HG02973 (cell line): ENCODE results near the gene NBPF1.
"Not testable (repeated sequence)": the region's sequence is repeated elsewhere in the genome, so short reads cannot be mapped to it uniquely, and the experiment has no call there.

Experiments used
- ATAC-seq: cut with Tn5 transposase; IDR thresholded peaks from one replicate; pipeline ENCODE4 v1.9.1; 2021; ENCODE audit warnings: moderate library complexity; ENCODE audit not compliant: unreplicated experiment

The NBPF1 gene

DNA sequence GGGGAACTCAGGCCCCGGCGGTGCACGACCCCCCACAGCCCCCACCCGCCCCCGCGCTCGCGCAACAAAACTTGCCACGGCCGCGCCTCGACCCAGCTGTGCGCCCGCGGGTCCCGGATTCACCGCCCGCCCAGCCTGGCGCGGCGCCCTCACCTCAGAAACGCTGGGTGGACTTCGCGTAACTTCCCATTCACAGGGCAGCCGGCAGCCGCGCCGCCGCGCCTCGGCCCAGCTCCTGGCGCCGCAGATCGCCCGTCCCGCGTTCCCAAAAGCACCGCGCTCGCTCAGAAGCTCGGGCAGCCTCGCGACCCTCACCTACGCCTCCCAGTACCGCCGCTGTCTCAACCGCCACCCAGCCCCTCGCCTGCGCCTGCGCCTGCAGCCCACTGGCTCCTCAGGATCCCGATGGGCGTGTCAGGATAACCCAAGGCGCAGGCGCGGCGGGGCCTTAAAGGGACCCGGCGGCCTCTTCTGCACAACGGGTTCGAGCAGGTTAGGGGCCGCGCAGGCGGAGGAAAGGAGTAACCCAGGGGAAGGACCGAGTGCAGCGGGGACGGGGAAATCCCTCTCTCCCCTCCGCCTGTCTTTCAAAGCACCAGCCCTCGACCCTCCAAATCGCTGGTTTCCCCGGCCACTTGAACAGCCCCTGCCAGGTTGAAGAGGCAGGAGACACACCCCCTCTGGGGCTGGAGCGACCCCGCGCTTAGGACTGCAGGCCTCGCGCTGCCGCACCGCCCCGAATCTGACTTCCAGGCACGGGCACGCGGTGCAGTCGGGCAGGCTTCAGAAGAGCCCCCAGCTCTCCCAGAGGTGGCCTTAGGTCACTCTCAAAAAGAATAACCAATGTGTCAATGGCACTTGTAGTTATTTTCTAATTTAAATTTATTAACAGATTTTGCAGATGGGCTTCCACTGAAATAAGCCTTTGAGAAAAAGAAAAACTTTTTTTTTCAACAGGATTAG, at the start of gene NBPF1:
NBPF1 (minus strand) TSS at position 380 of the 963 bp plus-strand sequence.
- peak; percentile 73 for ATAC-seq

DNA sequence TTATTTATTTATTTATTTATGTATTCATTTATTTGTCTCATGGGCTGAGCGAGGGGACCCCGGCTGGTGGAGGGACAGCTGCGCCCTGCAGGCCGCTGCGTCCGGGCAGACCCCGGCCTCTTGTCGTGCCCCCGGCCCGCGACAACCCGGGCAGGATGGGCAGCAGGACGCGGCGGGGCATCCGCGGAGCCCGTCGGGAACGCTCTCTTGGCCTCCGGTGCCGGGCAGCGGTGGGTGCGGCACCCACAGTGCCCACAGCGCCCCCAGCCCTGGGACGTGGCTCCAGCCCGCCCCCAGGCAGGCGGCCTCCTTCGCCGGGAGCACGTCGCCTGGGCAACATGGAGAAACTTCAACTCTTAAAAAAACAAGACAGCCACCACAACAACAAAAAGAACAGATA, 44.9 kb upstream of the NBPF1 start:
- not testable (repeated sequence) for ATAC-seq

DNA sequence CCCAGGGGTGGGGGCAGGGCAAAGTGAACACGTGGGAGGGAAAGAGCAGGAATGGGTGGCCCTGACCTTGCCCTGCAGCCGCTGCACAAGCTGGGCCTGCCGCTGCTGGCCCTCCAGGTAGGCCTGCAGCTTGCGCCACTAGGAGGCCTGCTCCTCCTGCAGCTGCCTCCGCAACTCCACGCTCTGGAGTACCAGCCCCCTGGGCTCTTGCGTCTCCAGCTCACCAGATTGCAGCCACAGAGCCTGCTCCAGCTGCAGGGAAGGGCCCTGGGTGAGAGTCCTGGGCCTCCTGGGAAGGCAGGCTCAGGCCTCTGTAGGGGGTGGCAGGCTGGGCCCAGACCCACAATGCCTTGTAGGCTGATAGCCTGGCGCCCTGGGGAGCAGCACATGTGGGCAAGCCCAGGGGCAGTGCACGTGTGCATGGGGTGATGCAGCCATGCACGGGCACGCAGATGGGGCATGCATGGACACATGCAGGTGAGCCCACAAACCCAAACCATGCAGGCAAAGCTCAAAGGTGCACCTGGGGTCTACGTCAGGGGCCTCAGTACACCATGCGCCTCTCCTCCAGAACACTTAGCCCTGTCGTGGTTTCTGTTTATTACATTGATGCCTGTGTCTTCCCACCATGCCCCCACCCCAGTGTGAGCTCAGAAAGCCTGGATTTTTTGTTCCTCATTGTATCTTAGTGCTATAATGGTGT, 43.8 kb upstream of the NBPF1 start:
- ATAC-seq, result not testable (repeated sequence)

DNA sequence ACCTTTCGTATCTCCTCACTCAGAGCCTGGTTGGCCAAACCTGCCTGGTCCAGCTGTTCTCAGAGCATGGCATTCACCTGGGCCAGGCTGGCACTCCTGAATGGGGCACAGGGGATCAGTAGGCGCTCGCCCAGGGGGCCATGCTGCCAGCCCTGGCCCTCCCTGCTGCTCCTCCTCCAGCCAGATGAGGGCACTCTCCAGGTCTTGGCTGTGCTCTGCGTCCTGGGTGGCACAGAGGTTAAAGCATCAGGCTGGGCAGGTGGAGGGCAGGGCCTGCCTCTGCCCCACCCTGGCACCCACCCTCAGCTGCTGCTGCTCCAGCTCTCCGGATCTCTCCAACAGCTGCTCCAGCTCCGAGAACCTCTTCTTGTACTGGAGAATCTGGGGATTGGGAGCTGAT, 43.2 kb upstream of the NBPF1 start:
- ATAC-seq, result not testable (repeated sequence)

DNA sequence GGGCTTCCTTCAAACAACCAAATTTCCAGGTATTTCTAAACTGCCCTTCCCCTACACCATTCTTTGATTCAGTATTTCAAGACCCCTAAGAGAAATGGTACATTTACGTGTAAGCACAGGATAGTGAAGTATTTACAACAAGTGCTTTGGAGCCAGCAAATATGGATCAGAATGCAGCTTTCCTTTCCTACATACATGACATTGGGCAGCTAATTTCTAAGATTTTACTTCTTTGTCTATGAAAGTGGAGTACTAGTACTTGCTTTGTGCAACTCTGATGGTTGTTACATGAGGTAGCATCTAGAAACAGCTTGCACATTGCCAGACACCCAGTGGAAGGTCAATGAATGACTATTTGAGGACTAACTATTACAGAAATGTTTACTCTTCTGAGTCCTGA, 38.2 kb upstream of the NBPF1 start:
- not testable (repeated sequence) for ATAC-seq

DNA sequence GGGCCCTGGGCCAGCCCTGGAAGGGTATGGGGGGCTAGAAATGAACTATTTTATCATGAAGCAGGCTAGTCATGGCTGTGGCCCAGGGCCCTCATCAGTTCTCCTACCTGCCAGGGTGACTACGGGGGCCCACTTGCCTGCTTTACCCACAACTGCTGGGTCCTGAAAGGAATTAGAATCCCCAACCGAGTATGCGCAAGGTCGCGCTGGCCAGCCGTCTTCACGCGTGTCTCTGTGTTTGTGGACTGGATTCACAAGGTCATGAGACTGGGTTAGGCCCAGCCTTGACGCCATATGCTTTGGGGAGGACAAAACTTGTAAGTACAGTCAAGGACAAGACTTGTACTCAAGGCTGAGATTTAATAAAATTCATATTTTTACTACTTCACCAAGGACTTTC, 36.6 kb upstream of the NBPF1 start:
- not testable (repeated sequence) for ATAC-seq

DNA sequence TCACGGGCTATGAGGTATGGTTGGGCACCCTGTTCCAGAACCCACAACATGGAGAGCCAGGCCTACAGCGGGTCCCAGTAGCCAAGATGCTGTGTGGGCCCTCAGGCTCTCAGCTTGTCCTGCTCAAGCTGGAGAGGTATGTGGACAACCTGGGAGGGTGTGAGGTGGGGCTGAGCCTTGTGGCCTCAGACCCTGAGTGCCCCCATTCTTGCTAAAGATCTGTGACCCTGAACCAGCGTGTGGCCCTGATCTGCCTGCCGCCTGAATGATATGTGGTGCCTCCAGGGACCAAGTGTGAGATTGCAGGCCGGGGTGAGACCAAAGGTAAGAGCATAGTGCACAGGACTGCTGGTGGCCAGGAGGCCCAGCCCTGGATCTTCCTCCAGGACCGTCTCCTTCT, 36.0 kb upstream of the NBPF1 start:
- not testable (repeated sequence) for ATAC-seq

DNA sequence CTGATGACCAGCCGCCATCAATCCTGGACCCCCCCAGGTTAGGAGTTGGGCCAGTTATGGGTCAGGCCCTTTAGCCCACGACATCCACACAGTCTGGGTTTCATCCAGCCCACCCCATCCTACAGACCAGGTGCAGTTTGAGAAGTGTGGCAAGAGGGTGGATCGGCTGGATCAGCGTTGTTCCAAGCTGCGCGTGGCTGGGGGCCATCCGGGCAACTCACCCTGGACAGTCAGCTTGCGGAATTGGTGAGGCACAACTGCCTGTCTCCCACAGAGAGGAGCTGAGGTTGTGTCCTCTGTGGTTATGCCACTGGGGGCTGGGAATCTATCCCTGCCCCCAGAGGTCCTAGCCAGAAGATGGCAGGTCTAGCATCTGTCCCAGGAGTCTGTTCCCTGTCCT, 35.4 kb upstream of the NBPF1 start:
- not testable (repeated sequence) for ATAC-seq

DNA sequence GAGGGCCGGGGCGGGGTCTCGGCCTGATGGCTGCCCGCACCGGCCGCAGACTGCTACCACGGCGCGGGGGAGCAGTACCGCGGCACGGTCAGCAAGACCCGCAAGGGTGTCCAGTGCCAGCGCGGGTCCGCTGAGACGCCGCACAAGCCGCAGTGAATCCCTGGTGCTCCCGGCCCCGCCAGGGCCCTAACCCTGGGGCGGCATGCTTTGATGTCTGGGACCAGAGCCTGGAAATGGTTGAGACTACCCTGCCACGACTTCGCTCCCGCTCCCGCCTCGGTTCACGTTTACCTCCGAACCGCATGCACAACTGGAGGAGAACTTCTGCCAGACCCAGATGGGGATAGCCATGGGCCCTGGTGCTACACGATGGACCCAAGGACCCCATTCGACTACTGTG, 34.9 kb upstream of the NBPF1 start:
- not testable (repeated sequence) for ATAC-seq

DNA sequence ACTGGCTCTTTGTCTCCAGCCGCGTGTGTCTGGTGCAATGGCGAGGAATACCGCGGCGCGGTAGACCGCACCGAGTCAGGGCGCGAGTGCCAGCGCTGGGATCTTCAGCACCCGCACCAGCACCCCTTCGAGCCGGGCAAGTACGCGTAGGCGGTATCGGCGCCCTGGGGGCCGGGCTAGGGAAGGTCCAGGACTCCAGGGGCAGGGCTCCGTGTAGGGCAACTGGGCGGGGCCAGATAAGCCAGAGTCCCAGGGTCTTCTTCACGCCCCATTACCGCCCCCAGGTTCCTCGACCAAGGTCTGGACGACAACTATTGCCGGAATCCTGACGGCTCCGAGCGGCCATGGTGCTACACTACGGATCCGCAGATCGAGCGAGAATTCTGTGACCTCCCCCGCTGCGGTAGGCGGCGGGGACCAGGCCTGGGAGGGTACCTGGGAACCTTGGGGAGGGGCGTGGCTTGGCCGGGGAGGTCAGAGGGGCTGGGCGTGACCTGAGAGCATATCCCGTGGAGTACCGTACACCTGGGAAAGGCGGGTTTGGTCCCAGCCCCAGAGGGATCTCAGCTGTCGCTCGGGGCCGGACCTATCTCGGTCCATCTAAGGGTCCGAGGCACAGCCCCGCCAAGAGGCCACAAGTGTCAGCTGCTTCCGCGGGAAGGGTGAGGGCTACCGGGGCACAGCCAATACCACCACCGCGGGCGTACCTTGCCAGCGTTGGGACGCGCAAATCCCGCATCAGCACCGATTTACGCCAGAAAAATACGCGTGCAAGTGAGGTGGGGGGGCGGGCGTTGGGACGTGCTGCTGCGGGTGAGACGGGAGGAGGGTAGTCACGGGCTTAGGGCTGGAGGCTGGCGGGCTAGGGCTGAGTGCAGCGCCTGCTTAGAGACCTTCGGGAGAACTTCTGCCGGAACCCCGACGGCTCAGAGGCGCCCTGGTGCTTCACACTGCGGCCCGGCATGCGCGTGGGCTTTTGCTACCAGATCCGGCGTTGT, 34.1 kb upstream of the NBPF1 start:
- not testable (repeated sequence) for ATAC-seq

DNA sequence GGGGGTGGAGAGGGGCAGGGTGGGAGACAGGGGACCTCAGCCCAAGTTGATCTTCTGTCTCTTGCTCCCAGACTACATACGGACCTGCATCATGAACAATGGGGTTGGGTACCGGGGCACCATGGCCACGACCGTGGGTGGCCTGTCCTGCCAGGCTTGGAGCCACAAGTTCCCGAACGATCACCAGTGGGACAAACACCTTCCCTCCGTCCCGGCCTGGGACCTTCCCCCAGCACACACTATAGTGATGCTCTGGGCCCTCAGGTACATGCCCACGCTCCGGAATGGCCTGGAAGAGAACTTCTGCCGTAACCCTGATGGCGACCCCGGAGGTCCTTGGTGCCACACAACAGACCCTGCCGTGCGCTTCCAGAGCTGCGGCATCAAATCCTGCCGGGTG, 33.4 kb upstream of the NBPF1 start:
- not testable (repeated sequence) for ATAC-seq

DNA sequence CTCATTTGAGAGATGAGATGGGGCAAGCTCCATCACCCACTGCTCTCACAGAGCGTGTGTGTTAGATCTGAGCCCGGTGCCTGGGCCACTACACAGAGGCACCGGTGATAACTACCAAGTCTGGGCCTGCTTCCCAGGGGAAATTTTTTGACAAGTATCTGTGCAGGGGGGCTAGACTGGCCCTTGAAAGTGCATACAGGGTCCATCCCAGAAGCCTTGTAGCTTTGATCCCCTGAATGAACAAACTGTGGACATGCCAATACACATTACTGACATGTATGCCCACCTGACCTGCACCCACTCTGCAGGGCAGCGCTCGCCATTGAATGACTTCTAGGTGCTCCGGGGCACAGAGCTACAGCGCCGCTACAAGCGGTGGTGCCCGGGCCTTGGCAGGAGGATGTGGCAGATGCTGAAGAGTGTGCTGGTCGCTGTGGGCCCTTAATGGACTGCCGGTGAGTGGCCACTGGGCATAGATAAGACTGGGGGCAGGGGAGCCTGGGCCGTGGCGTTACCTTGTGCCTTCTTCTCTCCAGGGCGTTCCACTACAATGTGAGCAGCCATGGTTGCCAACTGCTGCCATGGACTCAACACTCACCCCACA, 32.8 kb upstream of the NBPF1 start:
- ATAC-seq, result not testable (repeated sequence)

DNA sequence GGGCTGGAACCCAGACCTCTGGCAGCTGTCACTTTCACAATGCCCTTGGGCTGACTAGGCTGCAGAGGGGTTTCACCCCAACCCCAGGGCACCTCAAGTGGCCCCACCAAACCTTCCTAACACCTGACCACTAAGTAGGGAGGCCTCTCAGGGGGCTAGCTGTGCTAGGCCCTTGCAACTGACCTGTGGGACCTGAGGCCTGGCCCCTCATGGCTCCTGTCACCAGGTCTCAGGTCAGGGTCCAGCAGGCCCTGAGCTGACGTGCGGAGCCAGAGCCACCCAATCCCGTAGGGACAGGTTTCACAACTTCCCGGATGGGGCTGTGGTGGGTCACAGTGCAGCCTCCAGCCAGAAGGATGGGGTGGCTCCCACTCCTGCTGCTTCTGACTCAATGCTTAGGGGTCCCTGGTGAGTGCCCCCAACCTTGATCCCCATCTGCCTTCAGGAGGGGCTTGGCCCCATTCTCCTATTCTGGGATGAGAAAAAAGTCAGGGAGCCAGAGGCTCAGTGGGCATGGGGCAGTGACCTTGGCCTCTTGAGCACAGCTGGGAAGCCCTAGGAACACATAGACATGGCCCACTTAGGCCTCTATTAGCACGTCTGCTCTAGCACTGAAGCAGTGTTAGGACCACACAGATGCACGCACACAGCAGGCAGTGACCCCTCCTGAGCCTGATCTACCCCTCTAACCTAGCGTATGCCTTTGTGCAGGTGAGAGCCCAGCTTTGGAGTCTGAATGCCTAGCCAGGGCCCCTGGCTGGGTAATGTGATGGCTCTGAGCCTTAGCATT, 32.1 kb upstream of the NBPF1 start:
- ATAC-seq, result not testable (repeated sequence)

DNA sequence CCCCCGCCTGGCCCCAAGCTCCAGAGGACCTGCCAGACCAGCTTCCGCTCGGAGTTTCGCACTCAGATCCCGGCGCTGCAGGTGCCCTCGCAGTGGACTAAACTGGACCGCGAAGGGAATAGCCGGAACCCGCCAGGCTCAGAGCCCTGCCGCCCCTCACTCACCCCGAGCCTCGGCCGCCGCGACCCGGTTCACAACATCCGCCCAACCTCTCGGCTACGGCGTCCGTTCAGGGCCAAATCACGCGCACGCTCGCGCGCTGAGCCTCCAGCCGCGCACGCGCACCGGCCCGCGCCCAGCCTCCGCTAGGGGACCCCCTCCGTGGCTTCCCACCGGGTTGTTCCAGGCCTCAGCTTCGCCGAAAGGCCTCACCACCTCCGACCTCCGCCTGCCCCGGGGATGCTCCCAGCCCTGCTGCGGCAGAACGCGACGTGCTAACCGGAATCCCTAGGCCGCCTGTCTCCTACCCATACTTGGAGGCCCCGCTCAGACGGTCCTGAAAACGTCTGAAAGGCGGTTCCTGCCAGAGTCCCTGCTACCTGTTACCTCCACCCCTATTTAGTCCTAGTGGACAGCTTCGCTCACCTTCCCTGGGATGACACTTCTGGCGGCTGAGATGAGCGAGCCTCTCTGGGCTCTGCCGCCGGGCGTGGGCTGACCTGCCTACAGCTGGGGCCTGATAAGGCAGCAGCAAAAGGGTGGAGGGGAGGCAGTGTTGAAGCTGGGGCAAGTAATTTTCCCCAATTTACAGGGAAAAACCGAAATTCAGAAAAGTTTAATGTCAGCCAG, 31.3 kb upstream of the NBPF1 start:
- peak; percentile 73 for ATAC-seq

DNA sequence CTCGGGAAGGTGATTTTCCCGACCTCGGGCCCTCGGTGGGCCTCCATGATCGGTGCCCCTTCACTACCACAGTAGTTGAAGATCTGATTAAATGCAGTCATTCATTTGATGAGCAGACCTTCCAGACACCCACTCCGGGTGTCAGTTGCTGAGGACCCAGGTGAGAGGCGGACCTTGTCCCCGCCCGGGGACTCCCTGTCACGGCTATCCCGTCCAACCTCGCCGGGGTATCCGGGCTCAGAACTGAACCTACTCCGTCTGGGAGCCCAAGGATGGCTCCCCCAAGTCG, 30.8 kb upstream of the NBPF1 start:
- peak; percentile 19 for ATAC-seq

DNA sequence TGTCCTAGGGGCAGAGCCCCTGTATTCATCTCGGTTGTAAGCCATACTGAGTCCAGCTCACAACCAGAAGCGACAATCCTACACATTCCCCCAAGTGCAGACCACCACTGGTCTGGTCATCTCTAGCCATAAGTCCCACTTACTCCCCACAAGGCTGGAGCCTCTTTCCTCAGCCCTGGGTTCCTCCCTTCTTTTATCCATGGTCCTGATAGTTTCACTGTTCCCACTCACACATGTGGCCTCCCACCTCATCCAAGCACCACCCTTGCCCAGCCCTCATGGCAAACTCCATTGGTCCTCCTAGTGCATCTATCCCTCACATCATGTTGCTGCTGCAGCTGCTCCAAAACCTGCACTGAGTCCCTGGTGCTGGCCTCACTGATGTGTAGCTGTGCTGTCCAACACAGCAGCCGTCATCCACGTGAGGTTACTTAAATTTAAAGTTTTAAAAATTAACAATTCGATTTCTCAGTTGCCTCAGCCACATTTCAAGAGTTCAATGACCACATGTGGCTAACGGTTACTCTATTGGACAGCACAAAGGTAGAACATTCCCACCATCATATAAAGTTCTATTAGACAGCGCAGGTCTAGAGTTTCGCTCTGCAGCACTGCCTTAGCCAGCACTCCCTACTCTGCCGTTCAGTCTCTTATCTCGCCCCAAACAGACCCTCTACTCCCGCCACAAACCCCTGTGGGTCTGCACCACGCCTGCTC, 30.3 kb upstream of the NBPF1 start:
- ATAC-seq, result not testable (repeated sequence)

DNA sequence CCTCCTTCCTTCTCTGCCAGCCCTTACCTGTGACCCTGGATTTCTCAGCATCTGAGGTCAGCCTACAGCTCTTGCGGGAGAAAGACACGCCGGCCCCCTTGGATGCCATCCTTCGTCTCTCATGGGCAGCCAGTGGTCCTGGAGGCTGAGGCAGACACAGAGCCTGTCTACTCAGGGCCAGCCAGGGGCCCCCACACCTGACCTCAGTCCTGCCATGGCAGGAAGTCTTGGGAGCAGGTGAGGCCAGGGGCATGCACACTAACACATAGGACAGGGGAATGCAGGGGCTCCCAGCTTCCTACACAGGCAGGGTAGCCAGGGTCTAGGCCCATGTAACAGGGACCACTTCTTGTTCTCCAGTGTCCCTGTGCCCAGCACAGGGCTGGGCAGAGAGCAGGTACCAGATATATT, 29.6 kb upstream of the NBPF1 start:
- ATAC-seq, result not testable (repeated sequence)
